ENCODE measurements around the gene CBLL1.

DNA sequence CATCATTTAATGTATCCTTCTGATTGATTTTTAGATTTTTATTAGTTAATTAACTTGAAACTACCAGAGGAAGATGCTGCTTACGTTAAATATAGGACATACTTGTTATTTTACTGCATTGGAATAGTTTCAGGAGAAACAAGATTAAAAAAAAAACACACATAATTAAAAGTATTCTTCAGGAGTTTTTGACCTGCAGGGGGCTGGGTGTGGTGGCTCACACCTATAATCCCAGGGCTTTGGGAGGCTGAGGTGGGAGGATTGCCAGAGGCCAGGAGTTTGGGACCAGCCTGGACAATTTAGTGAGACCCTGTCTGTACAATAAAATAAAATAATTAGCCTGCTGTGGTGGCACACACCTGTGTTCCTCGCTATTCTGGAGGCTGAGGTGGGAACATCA, 10.7 kb downstream of the CBLL1 start:
- TF ChIP-seq MXI1 (IDR thresholded peaks at IDR 0.05; ENCODE audit: borderline replicate concordance, low read depth, low read length) = no peak
- no peak for TF ChIP-seq MAZ (IDR thresholded peaks at IDR 0.05; ENCODE audit: borderline replicate concordance, low read depth, low read length)
- no peak for TF ChIP-seq MAFK (IDR thresholded peaks at IDR 0.05; ENCODE audit: low read depth, low read length)
- TF ChIP-seq CTCF (conservative IDR thresholded peaks at IDR 0.05; ENCODE audit: low read depth, low read length) = no peak
- no peak for TF ChIP-seq POLR2A (IDR thresholded peaks at IDR 0.05; ENCODE audit: low read depth, low read length)
- TF ChIP-seq CEBPB (IDR thresholded peaks at IDR 0.05; ENCODE audit: low read depth, low read length) = no peak
- TF ChIP-seq RAD21 (IDR thresholded peaks at IDR 0.05; ENCODE audit: low read length) = no peak
- TF ChIP-seq CHD1 (IDR thresholded peaks at IDR 0.05; ENCODE audit: low read depth, low read length) = no peak
- no peak for TF ChIP-seq USF2 (IDR thresholded peaks at IDR 0.05; ENCODE audit: low read depth, low read length)
- TF ChIP-seq RFX5 (IDR thresholded peaks at IDR 0.05; ENCODE audit: low read depth, low read length) = no peak

All from IMR-90 (cell line).